ENCODE results near the gene ACADM.
"Not testable (repeated sequence)": the region's sequence is repeated elsewhere in the genome, so short reads cannot be mapped to it uniquely, and the experiment has no call there.

Gene ACADM

GRCh38 chr1:75724472-75725022 is at the start of gene ACADM:
ACADM (plus strand) TSS chr1:75724709; CDS start chr1:75724788, 79 bp downstream.
- in situ Hi-C loops (cut with MboI; ENCODE audit: low sequenced_read_pairs, unreplicated experiment) = no loop called here
- no peak for TF ChIP-seq CTCF (IDR thresholded peaks at IDR 0.05; ENCODE audit: borderline replicate concordance, control extremely low read depth, extremely low read depth, insufficient read depth, missing control alignments)
- peak; percentile 92 for DNase-seq (ENCODE audit: low spot score)

DNA sequence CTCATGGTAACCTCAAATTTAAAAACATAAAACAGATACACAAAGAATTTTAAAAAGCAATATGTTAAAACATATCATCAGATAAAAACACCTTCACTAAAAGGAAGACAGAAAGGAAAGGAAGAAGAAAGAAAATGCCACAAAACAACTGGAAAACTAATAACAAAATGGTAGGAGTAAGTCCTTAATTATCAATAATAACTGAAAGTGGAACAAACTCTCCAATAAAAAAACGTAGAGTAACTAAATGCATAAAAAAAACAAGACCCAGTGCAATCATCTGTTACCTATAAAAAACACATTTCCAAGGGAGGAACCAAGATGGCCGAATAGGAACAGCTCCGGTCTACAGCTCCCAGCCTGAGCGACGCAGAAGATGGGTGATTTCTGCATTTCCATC is 47.1 kb upstream of the ACADM start:
- DNase-seq (ENCODE audit: low spot score) = no peak
- in situ Hi-C loops (cut with MboI; ENCODE audit: low sequenced_read_pairs, unreplicated experiment) = no loop called here
- TF ChIP-seq CTCF (IDR thresholded peaks at IDR 0.05; ENCODE audit: borderline replicate concordance, control extremely low read depth, extremely low read depth, insufficient read depth, missing control alignments) = no peak

DNA sequence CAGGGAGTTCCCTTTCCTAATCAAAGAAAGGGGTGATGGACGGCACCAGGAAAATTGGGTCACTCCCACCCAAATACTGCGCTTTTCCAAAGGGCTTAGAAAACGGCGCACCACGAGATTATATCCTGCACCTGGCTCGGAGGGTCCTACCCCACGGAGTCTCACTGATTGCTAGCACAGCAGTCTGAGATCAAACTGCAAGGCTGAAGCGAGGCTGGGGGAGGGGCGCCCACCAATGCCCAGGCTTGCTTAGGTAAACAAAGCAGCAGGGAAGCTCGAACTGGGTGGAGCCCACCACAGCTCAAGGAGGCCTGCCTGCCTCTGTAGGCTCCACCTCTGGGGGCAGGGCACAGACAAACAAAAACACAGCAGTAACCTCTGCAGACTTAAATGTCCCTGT is 46.5 kb upstream of the ACADM start:
- in situ Hi-C loops (cut with MboI; ENCODE audit: low sequenced_read_pairs, unreplicated experiment); DNase-seq (ENCODE audit: low spot score): not testable (repeated sequence)

GRCh38 chr1:75690547-75690946 is 34.0 kb upstream of the ACADM start:
- no peak for DNase-seq (ENCODE audit: low spot score)
- TF ChIP-seq CTCF (IDR thresholded peaks at IDR 0.05; ENCODE audit: borderline replicate concordance, control extremely low read depth, extremely low read depth, insufficient read depth, missing control alignments) = no peak
- in situ Hi-C loops (cut with MboI; ENCODE audit: low sequenced_read_pairs, unreplicated experiment) = no loop called here

- no peak for DNase-seq (ENCODE audit: low spot score)
- no peak for TF ChIP-seq CTCF (IDR thresholded peaks at IDR 0.05; ENCODE audit: borderline replicate concordance, control extremely low read depth, extremely low read depth, insufficient read depth, missing control alignments)
- in situ Hi-C loops (cut with MboI; ENCODE audit: low sequenced_read_pairs, unreplicated experiment) = no loop called here
Observed at GRCh38 chr1:75693551-75693950, 31.0 kb upstream of the ACADM start.

DNA sequence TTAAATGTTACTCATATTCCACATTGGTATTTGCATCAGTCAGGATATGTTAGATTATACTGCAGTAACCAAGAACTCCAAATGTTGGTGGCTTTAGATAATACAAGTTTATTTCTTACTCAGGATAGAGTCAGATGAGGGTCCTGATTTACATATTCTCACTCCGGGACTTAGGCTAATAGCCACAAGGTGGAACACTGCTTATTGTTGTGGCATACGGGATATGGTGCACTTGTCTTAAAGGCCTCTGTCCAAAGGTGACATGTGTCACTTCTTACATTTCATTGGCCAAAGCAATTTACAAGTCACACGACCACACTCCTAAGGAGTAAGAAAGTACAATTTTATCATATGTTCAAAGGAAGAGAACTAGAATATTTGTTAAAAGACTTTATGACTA is 28.5 kb upstream of the ACADM start:
- TF ChIP-seq CTCF (IDR thresholded peaks at IDR 0.05; ENCODE audit: borderline replicate concordance, control extremely low read depth, extremely low read depth, insufficient read depth, missing control alignments) = no peak
- no peak for DNase-seq (ENCODE audit: low spot score)
- in situ Hi-C loops (cut with MboI; ENCODE audit: low sequenced_read_pairs, unreplicated experiment) = no loop called here

- no peak for DNase-seq (ENCODE audit: low spot score)
- in situ Hi-C loops (cut with MboI; ENCODE audit: low sequenced_read_pairs, unreplicated experiment) = no loop called here
- no peak for TF ChIP-seq CTCF (IDR thresholded peaks at IDR 0.05; ENCODE audit: borderline replicate concordance, control extremely low read depth, extremely low read depth, insufficient read depth, missing control alignments)
Observed at GRCh38 chr1:75707191-75707590, 17.3 kb upstream of the ACADM start.

Measured in GM13976 (cell line).